Osteoblast (primary cell): ENCODE data around the gene PEX11B. TPM values are rescaled to one million over a fixed set of nuclear protein-coding genes. Genes with fewer than 3 reads are reported as not detected.

ENCODE experiments used
- DNase-seq: peaks from one replicate; pipeline ENCODE4 v3.0.0; 2011; ENCODE audit warnings: low spot score, mixed read lengths; ENCODE audit not compliant: insufficient read length; ENCODE audit errors: missing footprints
- H2AFZ ChIP-seq: 2 replicates; pipeline ENCODE4 v1.6.0; 2011; ENCODE audit warnings: mild to moderate bottlenecking, low read length
- H3K27ac ChIP-seq: 2 replicates; pipeline ENCODE4 v1.5.1; 2011; ENCODE audit warnings: mild to moderate bottlenecking, low read depth, low read length, moderate library complexity
- H3K27me3 ChIP-seq: 2 replicates; pipeline ENCODE4 v1.6.0; 2012; ENCODE audit warnings: mild to moderate bottlenecking, control low read depth, inconsistent platforms, low read length, moderate library complexity; ENCODE audit not compliant: insufficient read depth
- H3K36me3 ChIP-seq: 2 replicates; pipeline ENCODE4 v1.5.1; 2011; ENCODE audit warnings: mild to moderate bottlenecking, low read length, control low read depth, moderate library complexity; ENCODE audit not compliant: insufficient read depth
- H3K4me1 ChIP-seq: 2 replicates; pipeline ENCODE4 v1.5.1; 2011; ENCODE audit warnings: mild to moderate bottlenecking, low read length, control low read depth, moderate library complexity; ENCODE audit not compliant: insufficient read depth
- H3K4me2 ChIP-seq: 2 replicates; pipeline ENCODE4 v1.6.0; 2011; ENCODE audit warnings: mild to moderate bottlenecking, low read length; ENCODE audit not compliant: insufficient read depth
- H3K4me3 ChIP-seq: fragments of 200-600 bp; sonication (generic); 3 replicates; pipeline ENCODE4 v1.5.1; 2012; ENCODE audit warnings: mild to moderate bottlenecking, low read length, inconsistent platforms; ENCODE audit not compliant: insufficient read depth
- H3K79me2 ChIP-seq: 2 replicates; pipeline ENCODE4 v1.6.0; 2012; ENCODE audit warnings: mild to moderate bottlenecking, low read length, control low read depth, inconsistent platforms; ENCODE audit not compliant: insufficient read depth
- H3K9me3 ChIP-seq: 2 replicates; pipeline ENCODE4 v1.5.1; 2011; ENCODE audit warnings: low read depth, low read length, control low read depth
- H4K20me1 ChIP-seq: 2 replicates; pipeline ENCODE4 v1.6.0; 2012; ENCODE audit warnings: mild to moderate bottlenecking, low read length, control low read depth; ENCODE audit not compliant: insufficient read depth
- total RNA-seq: library from RNA; depleted of rRNA; stranded (reverse); fragments of >200 nt; gene quantifications from 2 replicates; pipeline ENCODE4 v1.2.3, GENCODE V29; 2012
- TF ChIP-seq, protein P1 (sequence below): IDR thresholded peaks from 2 replicates; pipeline ENCODE4 v1.5.1; 2011; ENCODE audit warnings: mild to moderate bottlenecking, low read depth, low read length, moderate library complexity; ENCODE audit errors: extremely low read depth

PEX11B gene
- total RNA-seq, 1 donor, result 20.3 TPM

DNA sequence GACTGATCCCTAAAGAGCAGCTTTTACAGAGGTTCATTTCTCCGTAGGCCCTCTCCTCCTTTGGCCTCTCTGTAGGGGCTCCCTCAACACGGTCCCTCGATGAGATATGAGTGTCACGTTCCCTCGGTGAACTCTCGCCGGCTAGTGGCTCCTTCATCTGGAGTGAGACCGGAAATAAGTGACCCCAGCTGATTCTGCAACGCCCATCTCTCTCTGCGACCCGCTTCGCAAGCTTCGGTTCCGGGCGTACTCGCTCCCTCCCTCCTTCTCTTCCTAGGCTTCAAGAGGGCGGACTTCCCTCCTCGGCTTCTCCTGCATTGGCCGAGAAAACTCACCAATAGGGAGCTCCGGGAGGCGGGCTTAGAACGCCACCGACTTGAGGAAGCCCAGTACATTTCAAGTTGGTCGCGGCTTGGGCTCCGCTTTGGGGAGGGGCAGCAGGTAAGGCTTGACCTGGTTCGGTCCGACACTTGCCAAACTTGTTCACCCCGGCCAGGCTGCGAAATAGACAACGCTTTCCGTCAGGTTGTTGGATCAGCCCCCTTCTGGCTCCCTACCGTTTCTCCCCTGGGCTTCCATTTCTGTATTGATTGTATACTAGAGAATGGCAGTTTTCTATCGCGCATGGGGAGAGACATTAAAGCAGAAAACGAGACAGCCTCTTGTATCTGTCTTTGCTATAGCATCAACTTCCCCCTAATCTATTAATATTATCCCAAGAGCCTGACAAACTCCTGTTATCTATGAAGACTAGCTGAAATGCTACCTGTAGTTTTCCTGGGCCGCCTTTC, 46.0 kb upstream of the PEX11B start, which contains the start of the genes ANKRD34A and POLR3GL:
Gene ANKRD34A (minus strand): TSS at position 248 of the 791 bp plus-strand sequence. CDS start 2,816 bp downstream, outside the sequence.
Gene POLR3GL (plus strand): TSS at position 363 of the 791 bp plus-strand sequence. CDS start 10,176 bp downstream, outside the sequence.
- peak within 1 kb of the TSS; percentile 89 for H3K4me3 ChIP-seq
- no peaks in the 10 kb centered on the region for H3K27me3 ChIP-seq
- TF ChIP-seq, protein P1, sequence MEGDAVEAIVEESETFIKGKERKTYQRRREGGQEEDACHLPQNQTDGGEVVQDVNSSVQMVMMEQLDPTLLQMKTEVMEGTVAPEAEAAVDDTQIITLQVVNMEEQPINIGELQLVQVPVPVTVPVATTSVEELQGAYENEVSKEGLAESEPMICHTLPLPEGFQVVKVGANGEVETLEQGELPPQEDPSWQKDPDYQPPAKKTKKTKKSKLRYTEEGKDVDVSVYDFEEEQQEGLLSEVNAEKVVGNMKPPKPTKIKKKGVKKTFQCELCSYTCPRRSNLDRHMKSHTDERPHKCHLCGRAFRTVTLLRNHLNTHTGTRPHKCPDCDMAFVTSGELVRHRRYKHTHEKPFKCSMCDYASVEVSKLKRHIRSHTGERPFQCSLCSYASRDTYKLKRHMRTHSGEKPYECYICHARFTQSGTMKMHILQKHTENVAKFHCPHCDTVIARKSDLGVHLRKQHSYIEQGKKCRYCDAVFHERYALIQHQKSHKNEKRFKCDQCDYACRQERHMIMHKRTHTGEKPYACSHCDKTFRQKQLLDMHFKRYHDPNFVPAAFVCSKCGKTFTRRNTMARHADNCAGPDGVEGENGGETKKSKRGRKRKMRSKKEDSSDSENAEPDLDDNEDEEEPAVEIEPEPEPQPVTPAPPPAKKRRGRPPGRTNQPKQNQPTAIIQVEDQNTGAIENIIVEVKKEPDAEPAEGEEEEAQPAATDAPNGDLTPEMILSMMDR, result no peak
- H3K27ac ChIP-seq, result peak within 1 kb of the TSS; percentile 70
- no peaks in the 10 kb centered on the region for H3K36me3 ChIP-seq
- H4K20me1 ChIP-seq, result no peaks in the 10 kb centered on the region
- H3K79me2 ChIP-seq, result peaks cover 8% of the 10 kb centered on the region
- peak; percentile 98 for DNase-seq
- no peaks in the 10 kb centered on the region for H3K9me3 ChIP-seq
- H2AFZ ChIP-seq, result peak within 1 kb of the TSS; percentile 98
- H3K4me2 ChIP-seq, result peak within 1 kb of the TSS; percentile 100
- peaks cover 42% of the 10 kb centered on the region for H3K4me1 ChIP-seq

DNA sequence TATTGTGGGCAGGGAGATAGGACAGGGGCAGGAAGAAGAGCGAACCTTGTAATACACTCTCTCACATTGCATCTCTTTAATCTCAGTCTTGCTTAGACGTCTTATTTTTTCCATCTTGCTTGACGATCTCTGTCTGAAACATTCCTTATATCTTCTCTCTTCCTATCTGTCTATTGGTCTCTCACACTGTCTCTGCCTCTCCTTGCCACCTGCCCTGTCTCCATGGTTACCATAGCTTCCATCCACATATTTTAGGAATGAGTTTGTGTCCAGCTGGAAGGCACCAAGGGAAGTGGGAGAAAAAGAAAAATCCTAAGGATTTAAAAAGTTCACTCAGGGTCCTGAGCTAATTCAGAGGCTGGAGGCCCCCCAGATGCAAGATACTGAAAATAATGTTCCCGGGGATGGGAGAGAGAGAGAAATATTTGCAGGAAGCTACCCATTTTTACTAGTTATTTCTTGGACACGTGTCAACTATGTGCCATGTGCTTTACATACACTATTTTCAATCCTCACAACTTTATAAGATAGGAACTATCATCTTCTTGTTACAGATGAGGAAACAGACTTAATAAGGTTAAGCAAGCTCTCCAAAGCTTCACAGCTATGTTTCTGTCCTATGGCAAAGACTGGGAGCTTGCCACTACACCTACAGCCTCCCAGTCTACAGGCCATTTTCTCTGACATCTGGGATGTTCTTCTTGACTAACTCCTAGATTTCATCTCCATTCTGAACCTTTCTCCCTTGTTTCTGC, 44.9 kb upstream of the PEX11B start:
- H3K4me1 ChIP-seq, result peaks cover 42% of the 10 kb centered on the region
- peak overlapping the region; percentile 89 for H3K4me3 ChIP-seq
- no peaks in the 10 kb centered on the region for H3K27me3 ChIP-seq
- H3K27ac ChIP-seq, result peak overlapping the region; percentile 70
- DNase-seq, result peak; percentile 87
- TF ChIP-seq, protein P1, result no peak
- no peaks in the 10 kb centered on the region for H4K20me1 ChIP-seq
- H3K9me3 ChIP-seq, result no peaks in the 10 kb centered on the region
- peaks cover 8% of the 10 kb centered on the region for H3K79me2 ChIP-seq
- H2AFZ ChIP-seq, result peak overlapping the region; percentile 98
- no peaks in the 10 kb centered on the region for H3K36me3 ChIP-seq
- H3K4me2 ChIP-seq, result peak overlapping the region; percentile 100

DNA sequence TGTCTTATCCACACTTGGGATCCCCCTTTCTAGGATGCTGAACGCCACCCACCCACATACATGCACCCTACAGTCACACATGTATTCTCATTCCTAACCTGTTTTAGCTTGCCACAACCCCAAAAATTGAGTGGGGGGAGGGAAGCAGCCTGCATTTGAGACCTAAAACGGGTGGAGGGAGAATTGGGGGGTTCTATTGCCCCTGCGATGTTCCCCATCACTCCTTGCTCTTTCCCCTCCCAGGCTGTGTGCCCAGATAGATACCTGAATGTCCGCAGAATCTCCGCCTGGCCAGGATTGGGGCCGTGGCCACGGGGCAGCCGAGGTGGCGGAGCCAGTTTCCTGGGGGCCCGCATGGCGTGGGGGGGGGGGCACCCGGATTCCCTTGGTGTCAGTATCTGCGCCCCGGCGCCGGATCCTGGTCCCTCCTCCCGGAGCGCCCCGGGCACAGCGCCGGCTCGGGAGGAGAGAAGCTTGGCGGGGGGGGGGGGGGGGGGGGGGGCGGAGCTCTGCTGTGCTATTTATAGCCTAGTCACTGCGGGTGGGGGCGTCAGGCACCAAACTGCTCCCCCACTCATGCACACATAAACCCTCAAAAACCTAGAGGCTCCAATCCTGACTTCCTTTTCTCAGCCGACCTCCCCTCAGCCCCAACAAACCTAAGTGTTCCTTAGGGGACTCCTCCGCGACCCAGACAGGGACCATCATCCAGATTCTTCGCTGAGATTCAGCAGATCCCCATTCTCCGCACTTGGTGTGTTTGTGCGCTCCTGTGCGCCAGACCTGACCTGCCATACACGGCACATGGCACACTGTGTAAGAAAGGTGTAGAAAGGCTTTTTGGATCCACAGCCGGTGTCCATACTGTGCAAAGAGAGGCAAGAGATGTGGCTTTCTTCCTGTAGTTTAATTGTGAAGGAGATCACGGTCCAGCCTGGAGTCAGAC, 43.9 kb upstream of the PEX11B start:
- no peaks in the 10 kb centered on the region for H3K9me3 ChIP-seq
- H3K79me2 ChIP-seq, result peaks cover 8% of the 10 kb centered on the region
- H3K27me3 ChIP-seq, result no peaks in the 10 kb centered on the region
- peak overlapping the region; percentile 60 for H3K27ac ChIP-seq
- TF ChIP-seq, protein P1, result no peak
- H4K20me1 ChIP-seq, result no peaks in the 10 kb centered on the region
- peak; percentile 93 for DNase-seq
- peak overlapping the region; percentile 92 for H2AFZ ChIP-seq
- H3K36me3 ChIP-seq, result no peaks in the 10 kb centered on the region
- peak overlapping the region; percentile 89 for H3K4me3 ChIP-seq
- peaks cover 47% of the 10 kb centered on the region for H3K4me1 ChIP-seq
- H3K4me2 ChIP-seq, result peak overlapping the region; percentile 100
